HG03442 (cell line): Measurements from ENCODE around the gene PBX1.

Experiments
- ATAC-seq: cut with Tn5 transposase; IDR thresholded peaks from one replicate; pipeline ENCODE4 v1.9.1; 2021; ENCODE audit warnings: mild to moderate bottlenecking, moderate library complexity; ENCODE audit not compliant: unreplicated experiment

Gene PBX1

GRCh38 chr1:164562947-164563520 is 4.0 kb downstream of the PBX1 start:
- ATAC-seq = no peak

GRCh38 chr1:164563721-164564360 is 4.9 kb downstream of the PBX1 start:
- ATAC-seq = no peak

GRCh38 chr1:164564378-164564777 is 5.4 kb downstream of the PBX1 start:
- no peak for ATAC-seq

- ATAC-seq = no peak
Observed at GRCh38 chr1:164565357-164565756, 6.4 kb downstream of the PBX1 start.

- ATAC-seq = no peak
Observed at GRCh38 chr1:164567774-164568173, 8.8 kb downstream of the PBX1 start.

GRCh38 chr1:164569241-164569640 is 10.3 kb downstream of the PBX1 start:
- no peak for ATAC-seq

GRCh38 chr1:164569866-164570265 is 10.9 kb downstream of the PBX1 start:
- no peak for ATAC-seq

- ATAC-seq = no peak
Observed at GRCh38 chr1:164571333-164571732, 12.3 kb downstream of the PBX1 start.

GRCh38 chr1:164575356-164575886 is 16.4 kb downstream of the PBX1 start:
- no peak for ATAC-seq

GRCh38 chr1:164576291-164577271 is 17.6 kb downstream of the PBX1 start:
- no peak for ATAC-seq

- no peak for ATAC-seq
Observed at GRCh38 chr1:164577291-164577690, 18.3 kb downstream of the PBX1 start.

- no peak for ATAC-seq
Observed at GRCh38 chr1:164578479-164579200, 19.7 kb downstream of the PBX1 start.

- no peak for ATAC-seq
Observed at GRCh38 chr1:164579381-164579780, 20.4 kb downstream of the PBX1 start.

- no peak for ATAC-seq
Observed at GRCh38 chr1:164581762-164582161, 22.8 kb downstream of the PBX1 start.

- ATAC-seq = no peak
Observed at GRCh38 chr1:164583196-164583595, 24.2 kb downstream of the PBX1 start.

GRCh38 chr1:164583835-164584539 is 25.0 kb downstream of the PBX1 start:
- ATAC-seq = no peak

- no peak for ATAC-seq
Observed at GRCh38 chr1:164586591-164586990, 27.6 kb downstream of the PBX1 start.

GRCh38 chr1:164587617-164588501 is 28.9 kb downstream of the PBX1 start:
- ATAC-seq = no peak
